Stimulated activated CD4-positive, alpha-beta T cell treated with anti-CD3 and anti-CD28 coated beads, Interleukin-15, amount 100 ng/mL, for 1 hour (primary cell): ENCODE data around the gene DNLZ.
A peak's percentile ranks its signal among the peaks of the same experiment; 100 is the strongest.
"Not testable (repeated sequence)": the region's sequence is repeated elsewhere in the genome, so short reads cannot be mapped to it uniquely, and the experiment has no call there.

ENCODE experiments used
- DNase-seq, 2 donors: peaks; one replicate each; pipeline ENCODE4 v3.0.0-alpha.2; 2020; ENCODE audit warnings: low read depth in 1 of 2, low spot score in 1 of 2

DNLZ gene

DNA sequence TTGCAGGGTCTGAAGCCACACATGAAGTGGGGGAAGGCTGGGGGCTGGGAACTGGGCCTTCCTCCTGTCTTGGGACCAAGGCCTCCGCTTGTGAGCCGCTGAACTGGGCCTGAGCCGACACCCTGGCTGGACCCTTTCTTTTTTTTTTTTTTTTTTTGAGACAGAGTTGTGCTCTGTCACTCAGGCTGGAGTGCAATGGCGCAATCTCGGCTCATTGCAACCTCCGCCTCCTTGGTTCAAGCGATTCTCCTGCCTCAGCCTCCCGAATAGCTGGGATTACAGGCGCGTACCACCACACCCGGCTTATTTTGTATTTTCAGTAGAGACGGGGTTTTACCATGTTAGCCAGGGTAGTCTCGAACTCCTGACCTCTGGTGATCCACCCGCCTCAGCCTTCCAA lies 44.3 kb downstream of the DNLZ start:
- not testable (repeated sequence) for DNase-seq

GRCh38 chr9:136318776-136319241 lies 44.7 kb downstream of the DNLZ start:
- DNase-seq: no peak

- DNase-seq: no peak
Measured at GRCh38 chr9:136318111-136318775, 45.3 kb downstream of the DNLZ start.

GRCh38 chr9:136317695-136318094 lies 45.8 kb downstream of the DNLZ start:
- no peak for DNase-seq

- no peak for DNase-seq
Measured at GRCh38 chr9:136316896-136317676, 46.5 kb downstream of the DNLZ start.

DNA sequence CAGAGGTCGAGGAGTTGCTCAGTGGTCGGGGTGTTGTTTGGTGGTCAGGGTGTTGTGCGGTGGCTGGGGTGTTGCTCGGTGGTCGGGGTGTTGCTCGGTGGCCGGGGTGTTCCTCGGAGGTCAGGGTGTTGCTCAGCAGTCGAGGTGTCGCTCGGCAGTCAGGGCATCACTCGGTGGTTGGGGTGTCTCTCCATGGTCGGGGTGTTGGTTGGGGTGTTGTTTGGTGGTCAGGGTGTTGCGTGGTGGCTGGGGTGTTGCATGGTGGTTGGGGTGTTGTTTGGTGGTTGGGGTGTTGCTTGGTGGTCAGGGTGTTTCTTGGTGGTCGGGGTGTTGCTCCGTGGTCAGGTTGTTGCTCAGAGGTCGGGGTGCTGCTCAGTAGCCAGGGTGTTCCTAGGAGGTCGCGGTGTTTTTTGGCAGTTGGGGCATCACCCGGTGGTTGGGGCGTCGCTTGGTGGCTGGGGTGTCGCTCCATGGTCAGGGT lies 47.2 kb downstream of the DNLZ start:
- no peak for DNase-seq

- DNase-seq: no peak
Measured at GRCh38 chr9:136314944-136315343, 48.6 kb downstream of the DNLZ start.

GRCh38 chr9:136314056-136314416 lies 49.5 kb downstream of the DNLZ start:
- no peak for DNase-seq

- no peak for DNase-seq
Measured at GRCh38 chr9:136313111-136314055, 50.2 kb downstream of the DNLZ start.

GRCh38 chr9:136312436-136312835 lies 51.1 kb downstream of the DNLZ start:
- peak in 1 of 2 donors; percentile 36 for DNase-seq

DNA sequence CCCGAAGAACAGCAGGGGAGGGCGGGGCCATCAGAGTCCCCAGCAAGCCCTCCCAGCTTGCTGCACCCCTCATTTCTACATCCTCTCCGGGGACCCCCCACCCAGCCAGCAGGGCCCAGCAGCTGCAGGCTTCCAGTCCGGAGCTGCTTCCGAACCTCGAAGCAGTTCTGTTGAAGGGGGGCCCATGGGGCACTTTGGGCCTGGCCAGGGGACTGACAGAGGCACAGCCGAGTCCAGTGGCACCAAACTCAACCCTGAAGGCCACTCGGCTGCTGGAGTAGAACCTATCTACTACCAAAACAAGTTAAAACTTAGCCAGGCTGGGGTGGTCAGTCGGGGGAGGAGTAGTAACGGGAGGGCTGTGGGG lies 51.6 kb downstream of the DNLZ start:
- DNase-seq: no peak

GRCh38 chr9:136311051-136312008 lies 52.2 kb downstream of the DNLZ start:
- DNase-seq: no peak

GRCh38 chr9:136310273-136311030 lies 53.1 kb downstream of the DNLZ start:
- no peak for DNase-seq

GRCh38 chr9:136309806-136310220 lies 53.7 kb downstream of the DNLZ start:
- no peak for DNase-seq
